Measurements from ENCODE around the gene NPHP3. TPM values are rescaled to one million over a fixed set of nuclear protein-coding genes. Genes with fewer than 3 reads are reported as not detected.
A peak's percentile ranks its signal among the peaks of the same experiment; 100 is the strongest.
"Not testable (repeated sequence)": the region's sequence is repeated elsewhere in the genome, so short reads cannot be mapped to it uniquely, and the experiment has no call there.

Gene NPHP3
- total RNA-seq, 1 experiment from 2014 or later: 29.8 TPM

DNA sequence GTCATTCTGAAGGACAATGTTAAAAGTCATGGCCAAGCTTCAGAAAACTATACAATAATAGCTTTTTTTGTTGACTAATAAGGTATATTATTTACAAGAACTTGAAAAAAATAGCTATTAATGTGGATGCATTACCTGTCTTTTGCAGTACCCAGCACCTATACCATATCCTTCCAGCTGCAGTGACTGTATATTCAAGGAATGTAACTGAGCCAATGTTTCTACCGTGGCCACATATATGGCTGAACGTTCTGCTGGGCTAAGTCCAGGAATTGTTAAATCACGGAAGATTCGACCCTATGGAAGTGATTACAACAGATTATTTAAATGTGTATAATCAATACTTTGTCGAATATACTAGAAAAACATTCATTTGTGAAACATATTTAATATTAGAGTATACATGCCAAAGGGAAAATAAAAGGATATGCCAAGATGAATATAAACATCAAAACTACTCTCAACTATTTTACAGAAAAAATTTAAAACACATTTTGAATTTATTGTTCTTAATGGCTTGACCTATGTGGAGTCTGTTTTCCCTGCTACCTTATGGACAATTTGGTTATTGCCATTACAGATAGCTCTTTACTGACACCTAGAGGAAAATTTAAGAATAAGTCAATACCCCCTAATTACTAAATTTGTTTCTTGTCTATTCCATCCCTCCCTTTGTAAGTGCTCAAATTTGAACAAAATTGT lies 80.2 kb downstream of the NPHP3 start:
- DNase-seq (ENCODE audit: low spot score): peak; percentile 62

- not testable (repeated sequence) for DNase-seq (ENCODE audit: low spot score)
Observed at GRCh38 chr3:132641427-132641826, 80.8 kb downstream of the NPHP3 start.

DNA sequence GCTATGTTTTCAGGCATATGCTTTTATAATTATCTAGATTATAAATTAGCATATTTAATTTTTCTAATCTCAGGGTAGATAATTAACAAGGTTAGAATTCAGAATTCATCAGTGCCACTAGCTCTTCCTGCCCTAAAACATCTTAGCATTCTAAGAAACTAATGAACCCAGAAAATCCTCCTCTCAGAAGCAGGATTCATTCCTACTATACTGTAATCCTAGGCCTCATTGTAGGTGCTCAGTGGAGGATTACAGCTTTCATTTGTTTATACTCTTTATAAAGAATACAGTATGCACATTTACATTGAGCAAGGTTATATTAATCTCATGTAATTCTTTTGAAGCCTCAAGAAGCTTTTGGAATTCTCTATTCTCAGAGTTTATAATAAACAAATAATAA lies 83.5 kb downstream of the NPHP3 start:
- DNase-seq (ENCODE audit: low spot score): no peak

DNA sequence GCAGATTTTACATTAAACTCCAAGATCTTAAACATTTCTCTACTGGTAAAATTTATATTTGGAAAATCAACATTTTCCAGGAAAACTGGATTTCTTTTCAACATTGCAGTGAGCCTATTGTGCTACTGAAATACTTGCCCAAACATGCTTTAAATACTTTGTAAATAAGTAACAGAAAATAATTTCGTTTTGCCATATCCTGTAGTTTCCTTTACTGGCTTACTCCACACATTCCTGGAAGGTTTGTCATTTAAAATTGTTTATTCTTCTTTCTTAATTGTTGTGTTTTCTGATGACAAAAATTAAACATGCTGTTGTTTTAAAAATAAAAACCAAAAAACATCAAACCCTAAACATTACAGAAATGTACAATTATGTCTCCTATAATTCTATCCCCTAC lies 84.6 kb downstream of the NPHP3 start:
- DNase-seq (ENCODE audit: low spot score): peak; percentile 31

DNA sequence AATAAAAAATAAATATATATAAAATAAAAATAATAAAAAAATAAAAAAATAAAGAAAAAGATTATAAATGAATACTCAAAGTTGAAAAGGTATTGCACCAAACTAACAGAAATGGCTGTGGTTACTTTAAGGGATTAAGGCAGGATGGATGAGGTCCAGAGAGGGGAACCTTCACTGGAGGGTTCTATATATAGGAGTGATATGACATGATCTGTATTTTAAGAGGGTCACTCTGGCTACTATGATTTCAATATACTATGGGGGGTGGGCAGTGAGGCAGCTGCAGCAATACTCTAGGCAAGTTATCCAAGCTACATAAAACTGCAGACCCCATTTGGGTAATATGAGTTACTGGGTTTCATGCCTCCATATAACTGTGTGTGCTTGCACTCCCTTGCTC lies 87.2 kb downstream of the NPHP3 start:
- no peak for DNase-seq (ENCODE audit: low spot score)

Other genes starting within 250 kb of the NPHP3 start
- not detected in 2 replicates for gene ACKR4, start 125.1 kb downstream of the NPHP3 start, total RNA-seq (2014; rRNA removed; shearing (Covaris generic))
- 10.9 and 17.7 TPM in 2 replicates for gene ACAD11, start 62.6 kb downstream of the NPHP3 start, total RNA-seq (2014; rRNA removed; shearing (Covaris generic))
- gene UBA5, start 62.1 kb downstream of the NPHP3 start, total RNA-seq (2014; rRNA removed; shearing (Covaris generic)): 40.1 and 56.6 TPM in 2 replicates

All from A172 (cell line).